SU-DHL-6 (cell line): ENCODE measurements around the gene KDM3B.

ENCODE experiments used
- CTCF ChIP-seq: fragments of 200-600 bp; sonication (generic); IDR thresholded peaks from one replicate; pipeline ENCODE4 v1.5.1; 2017; ENCODE audit warnings: antibody characterized with exemption, mild to moderate bottlenecking, low read length, moderate library complexity; ENCODE audit not compliant: insufficient read depth, poor library complexity, severe bottlenecking
- EZH2phosphoT487 ChIP-seq: fragments of 200-600 bp; sonication (generic), shearing (Covaris generic); conservative IDR thresholded peaks from 2 replicates; pipeline ENCODE4 v1.6.1; 2018; ENCODE audit warnings: mild to moderate bottlenecking, antibody characterized with exemption, low read length, moderate library complexity, mixed read lengths

- TF ChIP-seq EZH2phosphoT487 (no peak), CTCF (no peak)
Measured at GRCh38 chr5:138391859-138392386, 39.4 kb downstream of the KDM3B start.
